HG03565 (cell line): ENCODE results near the gene MGAT3.

Source experiments
- ATAC-seq: cut with Tn5 transposase; IDR thresholded peaks from one replicate; pipeline ENCODE4 v1.9.1; 2021; ENCODE audit warnings: mild to moderate bottlenecking, moderate library complexity; ENCODE audit not compliant: unreplicated experiment

MGAT3 gene

GRCh38 chr22:39428597-39429071 lies 28.2 kb upstream of the MGAT3 start:
- no peak for ATAC-seq

- ATAC-seq, result no peak
These were observed 27.6 kb upstream of the MGAT3 start for GRCh38 chr22:39429186-39429585.

- no peak for ATAC-seq
These were observed 26.8 kb upstream of the MGAT3 start for GRCh38 chr22:39429916-39430575.

GRCh38 chr22:39430576-39431150 lies 26.1 kb upstream of the MGAT3 start:
- ATAC-seq, result no peak

GRCh38 chr22:39431216-39431801 lies 25.5 kb upstream of the MGAT3 start:
- no peak for ATAC-seq

- no peak for ATAC-seq
These were observed 25.0 kb upstream of the MGAT3 start for GRCh38 chr22:39431821-39432251.

- ATAC-seq, result no peak
These were observed 24.4 kb upstream of the MGAT3 start for GRCh38 chr22:39432361-39432811.

GRCh38 chr22:39433476-39434242 lies 23.2 kb upstream of the MGAT3 start:
- ATAC-seq, result no peak

GRCh38 chr22:39434243-39434653 lies 22.6 kb upstream of the MGAT3 start:
- no peak for ATAC-seq

- no peak for ATAC-seq
These were observed 22.1 kb upstream of the MGAT3 start for GRCh38 chr22:39434721-39435120.

GRCh38 chr22:39435616-39436015 lies 21.2 kb upstream of the MGAT3 start:
- ATAC-seq, result no peak

- ATAC-seq, result no peak
These were observed 18.8 kb upstream of the MGAT3 start for GRCh38 chr22:39437791-39438704.

GRCh38 chr22:39439170-39439569 lies 17.6 kb upstream of the MGAT3 start:
- ATAC-seq, result no peak

- ATAC-seq, result no peak
These were observed 13.4 kb upstream of the MGAT3 start for GRCh38 chr22:39443398-39443797.

GRCh38 chr22:39444247-39444800 lies 12.5 kb upstream of the MGAT3 start:
- no peak for ATAC-seq

GRCh38 chr22:39444937-39445465 lies 11.8 kb upstream of the MGAT3 start:
- no peak for ATAC-seq

- ATAC-seq, result no peak
These were observed 11.1 kb upstream of the MGAT3 start for GRCh38 chr22:39445678-39446077.

- peak; percentile 14 for ATAC-seq
These were observed 10.5 kb upstream of the MGAT3 start for GRCh38 chr22:39446239-39446721.

GRCh38 chr22:39448205-39449054 lies 8.4 kb upstream of the MGAT3 start:
- ATAC-seq, result no peak
